Measurements from ENCODE around the gene CCDC27. TPM values are rescaled to one million over a fixed set of nuclear protein-coding genes. Genes with fewer than 3 reads are reported as not detected.
A peak's percentile ranks its signal among the peaks of the same experiment; 100 is the strongest.
"Not testable (repeated sequence)": the region's sequence is repeated elsewhere in the genome, so short reads cannot be mapped to it uniquely, and the experiment has no call there.

CCDC27 gene
- total RNA-seq, 4 donors from 2014 or later, result not detected

GRCh38 chr1:3795453-3796214, 43.4 kb downstream of the CCDC27 start:
- H3K4me1 ChIP-seq, result peaks cover 34 to 60% (median 48%) of the 10 kb centered on the region in 4 donors
- peak overlapping the region; percentile 68 to 91 (median 83) for H3K27ac ChIP-seq (replicated peaks in 1 of 4)
- no peak for DNase-seq (ENCODE audit: extremely low spot score)
- H3K36me3 ChIP-seq, result peaks cover 0 to 21% (median 2%) of the 10 kb centered on the region in 4 donors
- WGBS, result 11% methylated on average over 15 of the region's 53 CpGs
- no peak for TF ChIP-seq CTCF (IDR thresholded peaks at IDR 0.05)
- TF ChIP-seq EP300 (IDR thresholded peaks at IDR 0.05), result no peak
- TF ChIP-seq POLR2A (IDR thresholded peaks at IDR 0.05; ENCODE audit: low read depth), result no peak
- TF ChIP-seq POLR2AphosphoS5 (IDR thresholded peaks at IDR 0.05), result no peak
- intact Hi-C loops (cut with DNase I), result loop anchor here (10.0 kb wide), 1 partner anchor 99 kb away; no protein-coding TSS in a partner anchor
- peak overlapping the region; percentile 86 to 99 (median 92) for H3K4me3 ChIP-seq
- no peaks in the 10 kb centered on the region for H3K9me3 ChIP-seq
- peaks cover 0 to 12% (median 4%) of the 10 kb centered on the region in 4 donors for H3K27me3 ChIP-seq

- Histone ChIP-seq H3K9me3 (no peaks in the 10 kb centered on the region), H3K4me1 (peaks cover 34 to 52% (median 43%) of the 10 kb centered on the region in 4 donors), H3K36me3 (peaks cover 0 to 14% (median 0%) of the 10 kb centered on the region in 4 donors), H3K27ac (replicated peaks in 1 of 4) (peak within 1 kb of the TSS; percentile 68 to 91 (median 83)), H3K27me3 (peaks cover 0 to 14% (median 5%) of the 10 kb centered on the region in 4 donors), H3K4me3 (peak within 1 kb of the TSS; percentile 86 to 99 (median 92))
- DNase-seq (ENCODE audit: extremely low spot score), result peak; percentile 98
- intact Hi-C loops (cut with DNase I), result loop anchor here (10.0 kb wide), 1 partner anchor 98 kb away; no protein-coding TSS in a partner anchor
- 4% methylated on average over 22 of the region's 60 CpGs for WGBS
- peak; percentile 89 to 95 for TF ChIP-seq POLR2AphosphoS5 (IDR thresholded peaks at IDR 0.05)
- TF ChIP-seq CTCF (IDR thresholded peaks at IDR 0.05), result peak in 2 of 3 experiments; percentile 20 to 26
- TF ChIP-seq POLR2A (IDR thresholded peaks at IDR 0.05; ENCODE audit: low read depth), result no peak
- peak; percentile 0 for TF ChIP-seq EP300 (IDR thresholded peaks at IDR 0.05)
These were observed 44.2 kb downstream of the CCDC27 start, which contains the start of gene LRRC47 for GRCh38 chr1:3796215-3797061. Gene LRRC47 (minus strand): TSS chr1:3796498. CDS start chr1:3796476, 22 bp downstream.

GRCh38 chr1:3799976-3800685, 47.9 kb downstream of the CCDC27 start:
- Histone ChIP-seq H3K36me3 (no peaks in the 10 kb centered on the region), H3K27me3 (peaks cover 0 to 31% (median 5%) of the 10 kb centered on the region in 4 donors), H3K27ac (replicated peaks in 1 of 4) (no peak overlapping the region), H3K4me1 (peaks cover 12 to 19% (median 14%) of the 10 kb centered on the region in 4 donors), H3K4me3 (no peak overlapping the region), H3K9me3 (no peaks in the 10 kb centered on the region)
- 92% methylated on average over 9 of the region's 11 CpGs for WGBS
- DNase-seq (ENCODE audit: extremely low spot score), result no peak
- no peak for TF ChIP-seq POLR2A (IDR thresholded peaks at IDR 0.05; ENCODE audit: low read depth)
- TF ChIP-seq EP300 (IDR thresholded peaks at IDR 0.05), result no peak
- no peak for TF ChIP-seq POLR2AphosphoS5 (IDR thresholded peaks at IDR 0.05)
- TF ChIP-seq CTCF (IDR thresholded peaks at IDR 0.05), result no peak
- intact Hi-C loops (cut with DNase I), result loop anchor here (10.0 kb wide), 1 partner anchor 95 kb away; no protein-coding TSS in a partner anchor

GRCh38 chr1:3800795-3801194, 48.5 kb downstream of the CCDC27 start:
- H3K4me3 ChIP-seq; H3K9me3 ChIP-seq; DNase-seq (ENCODE audit: extremely low spot score); intact Hi-C loops (cut with DNase I); H3K36me3 ChIP-seq; H3K27ac ChIP-seq (replicated peaks in 1 of 4): not testable (repeated sequence)
- H3K4me1 ChIP-seq, result peaks cover 6 to 13% (median 7%) of the 10 kb centered on the region in 4 donors
- WGBS, result 81% methylated on average over 3 of the region's 3 CpGs
- H3K27me3 ChIP-seq, result peaks cover 0 to 31% (median 5%) of the 10 kb centered on the region in 4 donors

Data from esophagus muscularis mucosa (tissue), 4 donors.